Vagina (tissue), 2 donors: ENCODE data around the gene CEMIP. TPM values are rescaled to one million over a fixed set of nuclear protein-coding genes. Genes with fewer than 3 reads are reported as not detected.
A peak's percentile ranks its signal among the peaks of the same experiment; 100 is the strongest.

Source experiments
- DNase-seq, 2 donors: peaks; one replicate each; pipeline ENCODE4 v3.0.0-alpha.2; 2017; ENCODE audit errors: extremely low spot score in 2 of 2
- H3K27ac ChIP-seq: fragments of 200-600 bp; sonication (generic); one replicate; pipeline ENCODE4 v1.5.1; 2019
- H3K27me3 ChIP-seq: fragments of 200-600 bp; sonication (generic); one replicate; pipeline ENCODE4 v1.5.1; 2019
- H3K36me3 ChIP-seq, 2 donors: fragments of 200-600 bp; sonication (generic); one replicate each; pipeline ENCODE4 v1.5.1; 2017 to 2019
- H3K4me1 ChIP-seq: fragments of 200-600 bp; sonication (generic); one replicate; pipeline ENCODE4 v1.5.1; 2019
- H3K4me3 ChIP-seq, 2 donors: fragments of 200-600 bp; sonication (generic); 1 replicate in 1 of 2; 2 replicates in 1 of 2; pipeline ENCODE4 v1.5.1; 2016 to 2019
- H3K9me3 ChIP-seq: fragments of 200-600 bp; sonication (generic); one replicate; pipeline ENCODE4 v1.5.1; 2019
- POLR2A ChIP-seq, 2 donors: fragments of 450-650 bp; IDR thresholded peaks; one replicate each; pipeline ENCODE4 v1.6.1; 2017; ENCODE audit warnings: antibody characterized with exemption in 2 of 2, mild to moderate bottlenecking in 2 of 2, moderate library complexity in 2 of 2
- POLR2AphosphoS5 ChIP-seq, 2 donors: sonication (generic); formaldehyde crosslinking; IDR thresholded peaks; one replicate each; pipeline ENCODE4 v1.9.0; 2017; ENCODE audit warnings: antibody characterized with exemption in 2 of 2, mild to moderate bottlenecking in 2 of 2, low read depth in 1 of 2; ENCODE audit not compliant: insufficient read depth in 1 of 2
- intact Hi-C: fragments of 100-400 bp; cut with DNase I; formaldehyde crosslinking; loops from one replicate; pipeline ENCODE4 v1.15.1; 2023
- total RNA-seq: library from RNA; depleted of rRNA; stranded (reverse); fragments of >200 nt; gene quantifications from one replicate; pipeline ENCODE4 v1.2.3, GENCODE V29; 2016
- TF ChIP-seq, protein P1 (sequence below), 3 experiments: fragments of 450-650 bp in 2 of 3; fragments of 200-600 bp in 1 of 3; sonication (generic) in 1 of 3; IDR thresholded peaks; one replicate each; pipeline ENCODE4 v1.5.1; 2017 to 2019; ENCODE audit warnings: antibody characterized with exemption in 3 of 3, mild to moderate bottlenecking in 2 of 3, moderate library complexity in 2 of 3

Gene CEMIP
- total RNA-seq, 1 donor from 2014 or later: 0.74 TPM

DNA sequence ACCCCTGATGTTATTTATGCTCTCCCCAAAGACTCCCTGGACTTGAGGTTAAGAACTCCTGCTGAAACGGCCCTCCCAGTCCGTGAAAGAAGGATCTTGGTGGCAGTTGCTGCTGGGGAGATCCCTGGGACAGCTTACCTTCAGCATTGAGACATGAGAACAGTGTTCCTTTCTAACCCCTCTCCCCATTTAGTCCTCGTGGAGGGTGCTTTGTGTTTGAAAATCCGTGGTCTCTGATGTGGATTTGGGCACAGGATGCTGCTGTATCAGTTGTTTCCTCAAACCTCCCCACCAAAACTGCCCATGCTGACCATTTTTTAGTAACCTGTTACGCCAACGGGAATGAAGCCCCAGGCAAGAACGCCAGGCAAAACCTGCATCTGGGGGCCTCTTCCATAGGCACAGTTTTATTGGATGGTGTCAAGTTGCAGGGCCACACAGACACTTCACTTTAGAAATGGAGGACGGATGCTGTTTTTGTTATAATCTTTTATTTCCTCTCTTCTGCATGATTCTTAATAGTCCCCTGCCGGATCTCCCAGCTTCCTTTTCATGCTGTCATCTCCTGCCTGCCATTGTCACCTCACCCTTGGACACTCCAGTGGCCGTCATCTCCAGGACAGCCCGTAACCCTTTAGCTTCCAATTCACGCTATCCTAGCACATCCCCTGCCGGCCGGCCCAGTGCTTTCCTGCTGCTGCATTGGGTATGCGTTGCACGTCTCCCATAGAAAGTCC lies 31.7 kb upstream of the CEMIP start:
- TF ChIP-seq POLR2A (IDR thresholded peaks at IDR 0.05) (no peak), POLR2AphosphoS5 (IDR thresholded peaks at IDR 0.05; ENCODE audit: insufficient read depth in 1 of 2, low read depth in 1 of 2) (no peak)
- TF ChIP-seq, protein P1, sequence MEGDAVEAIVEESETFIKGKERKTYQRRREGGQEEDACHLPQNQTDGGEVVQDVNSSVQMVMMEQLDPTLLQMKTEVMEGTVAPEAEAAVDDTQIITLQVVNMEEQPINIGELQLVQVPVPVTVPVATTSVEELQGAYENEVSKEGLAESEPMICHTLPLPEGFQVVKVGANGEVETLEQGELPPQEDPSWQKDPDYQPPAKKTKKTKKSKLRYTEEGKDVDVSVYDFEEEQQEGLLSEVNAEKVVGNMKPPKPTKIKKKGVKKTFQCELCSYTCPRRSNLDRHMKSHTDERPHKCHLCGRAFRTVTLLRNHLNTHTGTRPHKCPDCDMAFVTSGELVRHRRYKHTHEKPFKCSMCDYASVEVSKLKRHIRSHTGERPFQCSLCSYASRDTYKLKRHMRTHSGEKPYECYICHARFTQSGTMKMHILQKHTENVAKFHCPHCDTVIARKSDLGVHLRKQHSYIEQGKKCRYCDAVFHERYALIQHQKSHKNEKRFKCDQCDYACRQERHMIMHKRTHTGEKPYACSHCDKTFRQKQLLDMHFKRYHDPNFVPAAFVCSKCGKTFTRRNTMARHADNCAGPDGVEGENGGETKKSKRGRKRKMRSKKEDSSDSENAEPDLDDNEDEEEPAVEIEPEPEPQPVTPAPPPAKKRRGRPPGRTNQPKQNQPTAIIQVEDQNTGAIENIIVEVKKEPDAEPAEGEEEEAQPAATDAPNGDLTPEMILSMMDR (IDR thresholded peaks at IDR 0.05): no peak
- H3K36me3 ChIP-seq: no peaks in the 10 kb centered on the region
- H3K4me3 ChIP-seq: no peak overlapping the region
- peaks cover 11% of the 10 kb centered on the region for H3K4me1 ChIP-seq
- peak in 1 of 2 donors; percentile 52 for DNase-seq
- no peaks in the 10 kb centered on the region for H3K9me3 ChIP-seq
- H3K27me3 ChIP-seq: no peaks in the 10 kb centered on the region
- intact Hi-C loops: no loop called here
- H3K27ac ChIP-seq: no peak overlapping the region

DNA sequence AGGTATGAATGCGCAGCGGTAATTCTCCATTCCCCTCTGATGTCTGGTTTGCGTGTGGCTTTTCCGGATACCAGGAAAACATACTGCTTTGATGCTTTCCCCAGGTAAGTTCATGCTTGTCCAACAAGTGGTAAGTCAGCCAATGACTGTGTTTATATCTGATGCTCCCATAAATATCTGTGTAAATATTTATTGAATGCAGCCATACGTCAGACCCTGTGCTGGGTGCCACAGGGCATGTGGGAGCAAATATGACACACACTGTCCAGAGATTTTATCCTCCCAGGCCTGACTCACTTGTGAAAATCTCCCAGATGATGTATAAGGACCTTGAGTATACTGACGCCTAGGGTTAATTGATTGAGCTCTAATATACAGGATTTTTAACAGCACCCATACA lies 29.6 kb upstream of the CEMIP start:
- intact Hi-C loops: no loop called here
- H3K27me3 ChIP-seq: no peaks in the 10 kb centered on the region
- H3K4me3 ChIP-seq: no peak overlapping the region
- H3K9me3 ChIP-seq: no peaks in the 10 kb centered on the region
- peaks cover 7% of the 10 kb centered on the region for H3K4me1 ChIP-seq
- no peaks in the 10 kb centered on the region for H3K36me3 ChIP-seq
- no peak for DNase-seq
- no peak overlapping the region for H3K27ac ChIP-seq
- TF ChIP-seq, protein P1 (IDR thresholded peaks at IDR 0.05): no peak
- TF ChIP-seq POLR2AphosphoS5 (IDR thresholded peaks at IDR 0.05; ENCODE audit: insufficient read depth in 1 of 2, low read depth in 1 of 2) (no peak), POLR2A (IDR thresholded peaks at IDR 0.05) (no peak)

DNA sequence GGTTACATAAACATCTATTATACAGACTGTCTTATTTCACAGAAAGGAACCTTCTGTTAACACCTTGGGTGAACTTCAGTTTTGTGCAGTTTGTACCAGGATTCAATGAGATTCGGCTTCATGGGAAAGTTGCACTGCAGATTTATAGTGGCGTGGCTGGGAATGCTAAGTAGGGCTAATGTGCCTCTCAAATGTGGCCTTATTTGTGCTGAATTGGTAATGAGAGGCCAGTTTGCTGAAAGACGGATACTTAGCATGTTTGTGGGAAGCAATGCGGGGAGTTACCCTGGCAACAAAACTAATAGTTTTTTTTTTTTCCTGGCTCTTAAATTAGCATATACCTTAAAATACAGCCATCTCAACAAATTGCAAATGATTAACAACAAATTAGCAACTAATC lies 28.6 kb upstream of the CEMIP start:
- H3K27me3 ChIP-seq: no peaks in the 10 kb centered on the region
- no peak overlapping the region for H3K27ac ChIP-seq
- H3K9me3 ChIP-seq: no peaks in the 10 kb centered on the region
- intact Hi-C loops: no loop called here
- TF ChIP-seq, protein P1 (IDR thresholded peaks at IDR 0.05): no peak
- no peak for TF ChIP-seq POLR2A (IDR thresholded peaks at IDR 0.05)
- H3K4me3 ChIP-seq: no peak overlapping the region
- DNase-seq: no peak
- H3K36me3 ChIP-seq: no peaks in the 10 kb centered on the region
- no peaks in the 10 kb centered on the region for H3K4me1 ChIP-seq

DNA sequence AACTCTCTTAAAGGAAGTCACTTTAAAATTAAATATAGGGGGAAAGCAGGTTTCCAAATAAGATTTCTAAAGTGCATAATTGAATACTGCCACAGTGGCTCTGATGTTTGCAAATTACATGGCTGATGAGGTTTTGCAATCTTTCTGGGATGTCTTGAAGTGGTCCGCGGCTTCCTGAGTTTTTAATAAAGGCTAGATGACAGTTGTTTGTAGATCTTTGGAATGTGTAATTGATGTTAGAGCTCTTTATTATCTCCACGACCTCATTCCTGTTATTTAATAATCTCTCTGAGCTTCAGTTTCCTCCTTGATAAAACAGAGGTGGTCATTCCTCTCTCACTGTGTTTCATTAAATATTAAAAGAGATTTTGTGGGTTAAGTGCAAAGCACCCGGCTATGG lies 27.0 kb upstream of the CEMIP start:
- TF ChIP-seq POLR2A (IDR thresholded peaks at IDR 0.05): no peak
- TF ChIP-seq, protein P1 (IDR thresholded peaks at IDR 0.05): no peak
- TF ChIP-seq POLR2AphosphoS5 (IDR thresholded peaks at IDR 0.05; ENCODE audit: insufficient read depth in 1 of 2, low read depth in 1 of 2): no peak
- no peaks in the 10 kb centered on the region for H3K27me3 ChIP-seq
- H3K36me3 ChIP-seq: no peaks in the 10 kb centered on the region
- no peak overlapping the region for H3K27ac ChIP-seq
- DNase-seq: no peak
- no peaks in the 10 kb centered on the region for H3K9me3 ChIP-seq
- H3K4me1 ChIP-seq: no peaks in the 10 kb centered on the region
- H3K4me3 ChIP-seq: no peak overlapping the region
- intact Hi-C loops: no loop called here

DNA sequence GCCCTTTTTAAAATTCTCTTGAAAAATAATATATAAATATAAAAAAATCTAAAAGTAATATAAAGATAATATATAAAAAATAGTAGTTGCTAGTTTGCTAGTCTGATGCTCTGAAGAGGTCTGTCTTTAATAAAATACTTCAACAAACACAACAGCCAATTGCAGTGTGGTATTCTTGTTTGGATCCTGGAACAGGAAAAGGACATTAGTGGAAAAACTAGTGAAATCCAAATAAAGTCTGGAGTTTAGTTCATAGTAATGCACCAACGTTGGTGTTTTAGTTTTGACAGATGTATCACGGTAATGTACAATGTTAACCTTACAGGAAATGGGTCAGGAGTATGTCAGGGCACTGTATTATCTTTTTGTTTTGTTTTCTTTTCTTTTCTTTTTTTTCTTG lies 26.0 kb upstream of the CEMIP start:
- no peak for TF ChIP-seq POLR2AphosphoS5 (IDR thresholded peaks at IDR 0.05; ENCODE audit: insufficient read depth in 1 of 2, low read depth in 1 of 2)
- Histone ChIP-seq H3K36me3 (no peaks in the 10 kb centered on the region), H3K27me3 (no peaks in the 10 kb centered on the region), H3K27ac (no peak overlapping the region), H3K9me3 (no peaks in the 10 kb centered on the region), H3K4me1 (no peaks in the 10 kb centered on the region), H3K4me3 (no peak overlapping the region)
- no peak for DNase-seq
- intact Hi-C loops: no loop called here
